Right lobe of liver (tissue), 4 donors: ENCODE measurements around the gene RFX4.

ENCODE experiments used
- CTCF ChIP-seq, 4 donors: fragments of 200-600 bp in 3 of 4; fragments of 450-650 bp in 1 of 4; IDR thresholded peaks; one replicate each; pipeline versions ENCODE4 v1.5.1 to v1.8.0; 2016 to 2022; ENCODE audit warnings: antibody characterized with exemption in 4 of 4, mild to moderate bottlenecking in 2 of 4
- POLR2A ChIP-seq: fragments of 450-650 bp; IDR thresholded peaks from one replicate; pipeline ENCODE4 v1.6.1; 2017; ENCODE audit warnings: antibody characterized with exemption, mild to moderate bottlenecking
- donor health status: DM: no; HTN: no; CAD: no.
- donor health status: DM: no; HTN: no; CAD: no.
- donor health status: DM: no; HTN: yes; CAD: no.

- TF ChIP-seq POLR2A (no peak), CTCF (IDR thresholded peaks at IDR 0.05) (no peak)
Measured at GRCh38 chr12:106753526-106753925, 170.7 kb downstream of the RFX4 start.
